ENCODE data around the gene BOD1. TPM values are rescaled to one million over a fixed set of nuclear protein-coding genes. Genes with fewer than 3 reads are reported as not detected.
A peak's percentile ranks its signal among the peaks of the same experiment; 100 is the strongest.

Gene BOD1
- total RNA-seq, 4 donors from 2014 or later: 43.9 to 58.3 (median 48.3) TPM

GRCh38 chr5:173570321-173571090 is 45.9 kb downstream of the BOD1 start:
- WGBS: 90% methylated on average over 20 of the region's 22 CpGs
- Histone ChIP-seq H3K36me3 (no peaks in the 10 kb centered on the region), H3K4me1 (peaks cover 9 to 26% (median 21%) of the 10 kb centered on the region in 4 donors), H3K27ac (replicated peaks in 1 of 4) (no peak overlapping the region), H3K9me3 (peaks cover 0 to 6% (median 3%) of the 10 kb centered on the region in 4 donors), H3K4me3 (no peak overlapping the region), H3K27me3 (no peaks in the 10 kb centered on the region)
- intact Hi-C loops (cut with DNase I): loop anchor here (5.0 kb wide), 2 partner anchors 68 to 238 kb away; no protein-coding TSS in a partner anchor
- no peak for TF ChIP-seq POLR2A (IDR thresholded peaks at IDR 0.05; ENCODE audit: low read depth)
- no peak for TF ChIP-seq CTCF (IDR thresholded peaks at IDR 0.05)
- TF ChIP-seq EP300 (IDR thresholded peaks at IDR 0.05): no peak
- TF ChIP-seq POLR2AphosphoS5 (IDR thresholded peaks at IDR 0.05): no peak
- DNase-seq (ENCODE audit: extremely low spot score): no peak

GRCh38 chr5:173568703-173569102 is 47.7 kb downstream of the BOD1 start:
- no peak for DNase-seq (ENCODE audit: extremely low spot score)
- Histone ChIP-seq H3K4me3 (no peak overlapping the region), H3K4me1 (peaks cover 9 to 26% (median 21%) of the 10 kb centered on the region in 4 donors), H3K36me3 (no peaks in the 10 kb centered on the region), H3K27me3 (no peaks in the 10 kb centered on the region), H3K27ac (replicated peaks in 1 of 4) (no peak overlapping the region), H3K9me3 (peaks cover 0 to 6% (median 3%) of the 10 kb centered on the region in 4 donors)
- 83% methylated on average over 4 of the region's 4 CpGs for WGBS
- intact Hi-C loops (cut with DNase I): no loop called here
- TF ChIP-seq POLR2A (IDR thresholded peaks at IDR 0.05; ENCODE audit: low read depth) (no peak), EP300 (IDR thresholded peaks at IDR 0.05) (no peak), POLR2AphosphoS5 (IDR thresholded peaks at IDR 0.05) (no peak), CTCF (IDR thresholded peaks at IDR 0.05) (no peak)

- WGBS: 90% methylated on average over 1 of the region's 1 CpG
- Histone ChIP-seq H3K27me3 (no peaks in the 10 kb centered on the region), H3K4me1 (peaks cover 7 to 21% (median 18%) of the 10 kb centered on the region in 4 donors), H3K36me3 (no peaks in the 10 kb centered on the region), H3K4me3 (no peak overlapping the region), H3K9me3 (peaks cover 0 to 6% (median 3%) of the 10 kb centered on the region in 4 donors), H3K27ac (replicated peaks in 1 of 4) (no peak overlapping the region)
- intact Hi-C loops (cut with DNase I): no loop called here
- DNase-seq (ENCODE audit: extremely low spot score): no peak
- TF ChIP-seq EP300 (IDR thresholded peaks at IDR 0.05) (no peak), POLR2AphosphoS5 (IDR thresholded peaks at IDR 0.05) (no peak), CTCF (IDR thresholded peaks at IDR 0.05) (no peak), POLR2A (IDR thresholded peaks at IDR 0.05; ENCODE audit: low read depth) (no peak)
Observed at GRCh38 chr5:173568128-173568527, 48.3 kb downstream of the BOD1 start.

- H3K9me3 ChIP-seq: peaks cover 0 to 6% (median 3%) of the 10 kb centered on the region in 4 donors
- H3K4me3 ChIP-seq: no peak overlapping the region
- H3K4me1 ChIP-seq: peaks cover 1 to 15% (median 12%) of the 10 kb centered on the region in 4 donors
- intact Hi-C loops (cut with DNase I): no loop called here
- H3K36me3 ChIP-seq: no peaks in the 10 kb centered on the region
- no peak for DNase-seq (ENCODE audit: extremely low spot score)
- H3K27ac ChIP-seq (replicated peaks in 1 of 4): no peak overlapping the region
- no peaks in the 10 kb centered on the region for H3K27me3 ChIP-seq
- TF ChIP-seq EP300 (IDR thresholded peaks at IDR 0.05) (no peak), CTCF (IDR thresholded peaks at IDR 0.05) (no peak), POLR2AphosphoS5 (IDR thresholded peaks at IDR 0.05) (peak in 1 of 2 donors; percentile 19), POLR2A (IDR thresholded peaks at IDR 0.05; ENCODE audit: low read depth) (no peak)
- 40% methylated on average over 7 of the region's 7 CpGs for WGBS
Observed at GRCh38 chr5:173567548-173567947, 48.9 kb downstream of the BOD1 start.
